Fibroblast of villous mesenchyme (primary cell): ENCODE measurements around the gene MIGA1. TPM values are rescaled to one million over a fixed set of nuclear protein-coding genes. Genes with fewer than 3 reads are reported as not detected.
"Not testable (repeated sequence)": the region's sequence is repeated elsewhere in the genome, so short reads cannot be mapped to it uniquely, and the experiment has no call there.

ENCODE experiments used
- DNase-seq: peaks from one replicate; pipeline ENCODE4 v3.0.0-alpha.2; 2010; ENCODE audit warnings: low read depth
- H3K4me3 ChIP-seq: 2 replicates; pipeline ENCODE4 v1.5.1; 2011; ENCODE audit warnings: low read depth, mild to moderate bottlenecking, low read length
- total RNA-seq: library from RNA; depleted of rRNA; stranded (reverse); fragments of >200 nt; gene quantifications from 2 replicates; pipeline ENCODE4 v1.2.3, GENCODE V29; 2012
- TF ChIP-seq, protein P1 (sequence below): IDR thresholded peaks from 2 replicates; pipeline ENCODE4 v1.5.1; 2012; ENCODE audit warnings: low read depth, mild to moderate bottlenecking, low read length; ENCODE audit not compliant: insufficient read depth

MIGA1 gene
- total RNA-seq, 1 donor = 16.8 TPM

DNA sequence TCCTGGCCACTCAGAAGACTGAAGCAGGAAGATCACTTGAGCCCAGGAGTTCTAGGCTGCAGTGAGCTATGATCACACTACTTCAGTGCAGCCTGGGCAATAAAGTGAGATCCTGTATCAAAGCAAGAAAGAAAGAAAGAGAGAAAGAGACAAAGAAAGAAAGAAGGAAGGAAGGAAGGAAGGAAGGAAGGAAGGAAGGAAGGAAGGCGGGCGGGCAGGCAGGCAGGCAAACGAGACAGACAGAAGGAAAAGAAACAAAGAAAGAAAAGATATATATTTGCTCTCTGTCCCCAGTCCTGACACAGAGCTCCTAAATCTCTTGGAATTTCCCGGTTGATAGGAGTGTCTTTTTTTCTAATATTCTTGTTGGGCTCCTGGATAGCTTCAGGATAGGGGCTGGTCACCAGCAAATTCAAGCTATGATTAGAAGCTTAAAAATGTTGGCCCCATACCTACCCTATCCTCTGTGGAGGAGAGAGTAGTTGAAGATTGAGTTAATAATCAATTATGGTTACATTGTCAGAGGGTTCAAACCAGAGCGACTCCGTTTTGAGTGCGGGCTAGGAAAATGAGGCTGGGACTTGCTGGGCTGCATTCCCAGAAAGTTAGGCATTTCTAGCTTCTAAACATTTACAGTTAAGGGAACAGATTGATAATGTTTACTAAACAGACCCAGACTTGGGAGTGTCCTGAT, 3.3 kb upstream of the MIGA1 start:
- TF ChIP-seq, protein P1, sequence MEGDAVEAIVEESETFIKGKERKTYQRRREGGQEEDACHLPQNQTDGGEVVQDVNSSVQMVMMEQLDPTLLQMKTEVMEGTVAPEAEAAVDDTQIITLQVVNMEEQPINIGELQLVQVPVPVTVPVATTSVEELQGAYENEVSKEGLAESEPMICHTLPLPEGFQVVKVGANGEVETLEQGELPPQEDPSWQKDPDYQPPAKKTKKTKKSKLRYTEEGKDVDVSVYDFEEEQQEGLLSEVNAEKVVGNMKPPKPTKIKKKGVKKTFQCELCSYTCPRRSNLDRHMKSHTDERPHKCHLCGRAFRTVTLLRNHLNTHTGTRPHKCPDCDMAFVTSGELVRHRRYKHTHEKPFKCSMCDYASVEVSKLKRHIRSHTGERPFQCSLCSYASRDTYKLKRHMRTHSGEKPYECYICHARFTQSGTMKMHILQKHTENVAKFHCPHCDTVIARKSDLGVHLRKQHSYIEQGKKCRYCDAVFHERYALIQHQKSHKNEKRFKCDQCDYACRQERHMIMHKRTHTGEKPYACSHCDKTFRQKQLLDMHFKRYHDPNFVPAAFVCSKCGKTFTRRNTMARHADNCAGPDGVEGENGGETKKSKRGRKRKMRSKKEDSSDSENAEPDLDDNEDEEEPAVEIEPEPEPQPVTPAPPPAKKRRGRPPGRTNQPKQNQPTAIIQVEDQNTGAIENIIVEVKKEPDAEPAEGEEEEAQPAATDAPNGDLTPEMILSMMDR = no peak
- no peak for DNase-seq
- no peak overlapping the region for H3K4me3 ChIP-seq

DNA sequence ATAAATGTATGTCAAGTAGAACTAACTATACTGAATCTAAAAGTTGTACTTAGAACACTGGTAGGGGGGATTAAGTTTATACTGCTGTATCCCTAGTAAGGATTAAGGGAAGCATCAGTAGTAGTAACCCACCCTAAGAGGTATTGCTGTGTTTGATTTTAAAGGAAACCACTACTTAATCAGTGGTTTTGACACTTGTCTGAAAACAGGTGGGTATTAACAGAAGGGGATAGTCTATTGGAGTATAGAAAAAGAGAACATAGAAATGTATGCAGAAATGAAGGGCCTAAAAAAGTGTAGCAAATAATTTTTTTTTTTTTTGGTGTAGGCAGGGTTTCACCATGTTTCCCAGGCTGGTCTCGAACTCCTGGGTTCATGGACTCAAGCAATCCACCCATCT, 2.2 kb downstream of the MIGA1 start:
- TF ChIP-seq, protein P1 = no peak
- H3K4me3 ChIP-seq = no peak overlapping the region
- no peak for DNase-seq

DNA sequence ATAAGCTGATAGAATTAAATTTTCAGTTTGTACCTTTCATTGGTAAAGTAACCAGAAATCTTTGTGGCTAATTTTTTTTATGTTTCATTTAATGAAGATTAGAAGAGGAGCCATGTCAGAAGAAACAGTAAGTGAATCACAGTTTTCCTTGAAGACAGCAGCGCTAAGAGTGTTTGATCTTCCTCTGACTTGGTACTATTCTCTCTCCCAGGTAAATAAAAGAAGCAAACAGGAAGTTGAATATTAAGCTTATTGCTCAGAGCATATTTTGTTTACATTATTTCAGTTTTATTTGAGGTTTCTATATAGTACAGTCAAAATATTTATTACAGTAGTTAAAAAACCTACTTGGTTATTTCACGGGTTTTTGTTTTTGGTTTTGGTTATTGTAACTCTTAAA, 3.7 kb downstream of the MIGA1 start:
- DNase-seq = no peak
- H3K4me3 ChIP-seq = no peak overlapping the region
- TF ChIP-seq, protein P1 = no peak

DNA sequence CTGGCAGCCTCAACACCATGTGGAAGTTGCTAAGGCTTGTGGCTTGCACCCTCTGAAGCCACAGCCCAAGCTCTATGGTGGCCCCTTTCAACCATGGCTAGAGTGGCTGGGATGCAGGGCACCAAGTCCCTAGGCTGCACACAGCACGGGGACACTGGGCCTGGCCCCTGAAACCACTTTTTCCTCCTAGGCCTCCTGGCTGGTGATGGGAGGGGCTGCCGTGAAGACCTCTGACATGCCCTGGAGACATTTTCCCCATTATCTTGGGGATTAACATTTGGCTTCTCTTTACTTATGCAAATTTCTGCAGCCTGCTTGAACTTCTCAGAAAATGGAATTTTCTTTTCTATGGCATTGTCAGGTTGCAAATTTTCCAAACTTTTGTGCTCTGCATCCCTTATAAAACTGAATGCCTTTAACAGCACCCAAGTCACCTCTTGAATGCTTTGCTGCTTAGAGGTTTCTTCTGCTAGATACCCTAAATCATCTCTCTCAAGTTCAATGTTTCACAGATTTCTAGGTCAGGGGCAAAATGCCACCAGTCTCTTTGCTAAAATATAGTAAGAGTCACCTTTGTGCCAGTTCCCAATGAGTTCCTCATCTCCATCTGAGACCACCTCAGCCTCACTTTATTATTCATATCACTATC, 6.8 kb downstream of the MIGA1 start:
- DNase-seq, H3K4me3 ChIP-seq: not testable (repeated sequence)

DNA sequence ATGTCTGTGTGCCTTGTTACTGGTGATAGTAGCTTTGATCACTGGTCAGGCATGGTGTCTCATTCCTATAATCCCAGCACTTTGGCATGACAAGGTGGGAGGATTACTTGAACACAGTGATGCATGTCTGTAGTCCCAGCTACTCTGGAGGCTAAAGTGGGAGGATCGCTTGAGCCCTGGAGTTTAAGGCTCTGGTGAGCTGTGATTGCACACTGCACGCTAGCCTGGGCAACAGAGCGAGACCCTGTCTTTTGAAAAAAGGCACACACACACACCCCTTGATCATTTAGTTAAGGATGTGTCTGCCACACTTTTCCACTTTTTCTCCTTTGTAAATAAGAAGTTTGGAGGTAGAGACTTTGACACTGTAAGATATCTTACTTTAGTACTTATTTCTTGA, 15.1 kb downstream of the MIGA1 start:
- DNase-seq = no peak
- no peak overlapping the region for H3K4me3 ChIP-seq
- TF ChIP-seq, protein P1 = no peak

DNA sequence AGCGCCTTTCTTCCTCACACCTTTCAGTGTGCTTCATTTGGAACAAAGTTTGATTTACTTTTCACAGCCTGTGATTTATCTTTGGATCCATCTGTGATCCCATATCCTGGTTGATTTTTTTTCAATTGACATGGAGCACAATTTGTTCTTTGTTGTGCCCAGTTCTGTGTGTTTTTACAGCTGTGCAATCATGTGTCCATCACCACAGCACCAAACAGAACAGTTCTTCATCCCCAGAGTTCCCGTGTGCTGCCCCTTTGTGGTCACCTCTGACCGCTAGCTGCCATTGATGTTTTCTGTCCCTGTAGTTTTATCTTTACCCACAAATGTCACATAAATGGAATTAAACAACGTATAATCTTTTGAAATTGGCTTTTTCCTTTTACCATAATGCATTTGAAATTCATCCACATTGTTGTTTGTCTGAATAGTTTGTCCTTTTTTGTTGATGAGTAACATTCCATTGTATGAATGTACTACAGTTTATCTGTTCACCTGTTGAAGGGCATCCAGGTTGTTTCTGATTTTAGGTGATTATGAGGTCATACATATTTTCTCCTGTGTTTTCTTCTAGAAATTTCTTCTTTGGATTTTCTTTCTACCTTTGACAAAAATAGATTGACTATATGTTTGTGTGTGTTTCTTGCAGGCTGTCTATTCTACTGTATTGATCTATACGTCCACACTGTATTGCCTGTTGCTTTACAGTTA, 17.4 kb downstream of the MIGA1 start:
- DNase-seq = no peak

DNA sequence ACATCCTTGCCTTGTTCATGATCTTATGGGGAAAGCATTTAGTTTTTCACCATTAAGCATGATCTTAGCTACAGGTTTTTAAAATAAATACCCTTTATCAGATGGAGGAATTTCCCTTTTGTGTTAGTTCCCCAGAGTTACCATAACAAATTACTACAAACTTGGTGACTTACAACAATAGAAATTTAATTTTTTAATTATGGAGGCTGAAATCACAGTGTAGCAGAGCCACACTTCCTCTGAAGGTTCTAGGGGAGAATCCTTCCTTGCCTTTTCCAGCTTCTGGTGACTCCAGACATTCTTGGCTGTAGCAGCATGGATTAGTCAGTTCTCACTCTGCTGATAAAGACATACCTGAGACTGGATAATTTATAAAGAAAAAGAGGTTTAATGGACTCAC, 18.5 kb downstream of the MIGA1 start:
- TF ChIP-seq, protein P1 = no peak
- H3K4me3 ChIP-seq = no peak overlapping the region
- no peak for DNase-seq

More for the DNA sequence above, 17.4 kb downstream of the MIGA1 start:
- H3K4me3 ChIP-seq = no peak overlapping the region
- TF ChIP-seq, protein P1 = no peak
